ENCODE measurements around the gene DDX21.

GRCh38 chr10:69007260-69007659 is 51.3 kb downstream of the DDX21 start:
- TF ChIP-seq PBX3 (CRISPR knock-in tag; IDR thresholded peaks at IDR 0.05) = no peak
- TF ChIP-seq YY1 (tag by site-specific recombination; IDR thresholded peaks at IDR 0.05) = no peak
- TF ChIP-seq CTCF (tag by site-specific recombination; IDR thresholded peaks at IDR 0.05) = no peak
- no peak for TF ChIP-seq ZNF555 (tag by site-specific recombination; conservative IDR thresholded peaks at IDR 0.05)
- no peak for TF ChIP-seq ZNF274 (IDR thresholded peaks at IDR 0.05; ENCODE audit: low read length)
- no peak for TF ChIP-seq ZNF274 (tag by site-specific recombination; IDR thresholded peaks at IDR 0.05; ENCODE audit: borderline replicate concordance)
- no peak for TF ChIP-seq ZNF169 (tag by site-specific recombination; IDR thresholded peaks at IDR 0.05)
- TF ChIP-seq ZNF626 (tag by site-specific recombination; IDR thresholded peaks at IDR 0.05) = no peak
- TF ChIP-seq ZNF488 (tag by site-specific recombination; IDR thresholded peaks at IDR 0.05) = no peak
- TF ChIP-seq PRDM1 (tag by site-specific recombination; IDR thresholded peaks at IDR 0.05) = no peak
- no peak for TF ChIP-seq ZNF416 (tag by site-specific recombination; IDR thresholded peaks at IDR 0.05)
- no peak for TF ChIP-seq ZNF433 (tag by site-specific recombination; IDR thresholded peaks at IDR 0.05; ENCODE audit: low read depth)
- TF ChIP-seq ZNF530 (tag by site-specific recombination; IDR thresholded peaks at IDR 0.05; ENCODE audit: low read depth) = no peak

Data from HEK293 (cell line).